ENCODE results near the gene FANCI.

FANCI gene

DNA sequence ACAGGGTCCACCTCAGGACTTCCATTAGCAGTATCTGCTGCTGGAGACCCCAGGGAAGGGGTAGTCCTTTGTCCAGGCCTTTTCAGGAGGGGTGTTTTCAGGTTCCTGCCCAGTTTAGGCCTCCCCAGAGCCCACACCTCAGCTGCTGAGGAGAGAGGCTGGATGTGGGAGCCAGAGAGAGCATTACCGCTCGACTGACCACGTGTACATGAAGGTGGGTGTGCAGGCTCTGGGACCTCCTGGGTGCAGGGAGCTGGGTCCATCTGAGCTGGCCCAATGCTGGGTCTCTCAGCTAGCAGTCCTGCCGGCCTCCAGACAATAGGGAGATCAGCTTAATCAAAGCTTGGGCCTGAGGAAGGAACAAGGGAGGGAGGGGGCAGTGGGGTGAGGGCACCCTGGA is 120.0 kb downstream of the FANCI start:
- no peak for DNase-seq

DNA sequence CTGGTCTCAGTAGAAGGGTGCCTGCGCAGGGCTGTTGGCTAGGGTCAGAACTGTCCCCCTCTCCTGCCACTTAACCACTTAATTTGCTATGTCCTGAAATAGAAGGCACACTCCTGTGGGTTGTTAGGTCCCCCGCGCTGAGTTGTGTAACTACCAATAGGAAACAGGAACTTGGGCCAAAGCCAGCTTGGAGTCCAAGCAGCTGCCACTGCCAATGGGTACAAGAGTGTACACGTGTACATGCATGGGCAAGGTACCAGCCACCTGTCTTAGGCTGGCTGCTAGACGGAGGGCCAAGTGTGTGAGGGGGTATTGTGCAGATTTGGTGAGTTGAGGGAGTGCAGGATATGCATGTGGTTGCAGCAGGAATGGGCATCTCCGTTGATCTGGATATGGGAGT is 120.6 kb downstream of the FANCI start:
- DNase-seq, result peak; percentile 21

DNA sequence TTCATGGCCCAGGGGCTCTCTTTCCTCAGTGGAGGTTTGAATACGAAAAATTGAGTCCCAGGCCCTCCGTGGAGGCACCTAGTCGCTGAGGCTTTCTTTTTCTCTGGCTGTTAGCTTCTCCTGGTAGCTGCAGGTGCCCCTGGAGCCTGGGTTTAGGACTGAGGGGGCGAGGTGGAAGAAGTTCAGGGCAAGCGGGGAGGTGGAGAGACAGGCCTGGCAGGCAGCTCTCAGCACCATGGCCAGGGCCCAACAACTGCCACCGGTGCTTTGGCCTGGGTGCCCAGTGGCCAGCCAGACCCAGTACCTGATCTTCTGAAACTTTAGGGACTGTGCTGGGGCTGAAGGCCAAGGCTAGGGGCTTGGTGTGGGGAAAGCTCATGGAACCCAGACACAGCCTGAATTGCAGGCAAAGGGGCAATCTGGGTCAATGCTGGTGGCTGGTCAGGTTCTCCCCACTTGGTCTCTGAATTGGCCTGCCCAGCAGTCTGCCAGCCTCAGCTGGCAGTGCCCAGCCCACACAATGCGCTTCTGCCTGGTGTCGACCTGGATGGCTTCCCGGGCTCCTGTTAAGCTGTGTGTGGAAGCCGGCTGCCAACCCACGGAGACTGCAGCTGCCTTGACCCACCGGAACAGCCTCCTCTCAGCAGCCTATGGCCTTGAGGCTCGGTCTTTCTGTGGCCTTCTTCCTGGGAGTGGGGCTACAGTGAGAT is 121.1 kb downstream of the FANCI start:
- no peak for DNase-seq

DNA sequence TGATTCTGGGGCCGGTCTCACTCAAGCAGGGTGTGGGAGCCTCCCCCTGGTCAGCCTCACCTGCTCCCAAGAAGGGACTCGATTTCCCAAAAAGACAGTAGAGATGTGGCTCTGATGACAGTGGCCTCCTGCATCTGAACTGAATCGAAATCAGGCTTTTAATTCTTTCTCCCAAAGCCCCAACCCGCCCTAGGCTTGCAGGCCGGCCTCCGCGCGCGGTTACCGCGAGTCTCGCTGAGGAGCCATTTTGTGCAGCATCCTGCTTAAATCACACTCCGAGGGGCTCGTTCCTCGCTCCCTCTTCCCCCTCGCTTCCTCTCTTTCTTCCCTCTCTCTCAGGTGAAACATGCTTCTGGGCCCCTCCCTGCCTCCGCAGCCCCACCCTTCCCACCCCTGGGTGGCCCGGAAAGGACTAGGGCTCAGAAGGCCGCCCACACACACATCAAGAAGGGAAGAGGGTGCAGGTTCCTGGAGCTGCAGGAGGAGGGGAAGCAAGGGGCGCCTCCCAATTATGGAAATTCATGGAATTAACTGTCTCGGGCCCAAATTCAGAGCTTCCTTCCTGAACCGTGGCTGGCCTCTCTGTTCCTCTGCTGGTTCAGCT is 121.8 kb downstream of the FANCI start:
- no peak for DNase-seq
